HG02678 (cell line): Measurements from ENCODE around the gene WWTR1.

ENCODE experiments used
- ATAC-seq: cut with Tn5 transposase; IDR thresholded peaks from one replicate; pipeline ENCODE4 v1.9.1; 2021; ENCODE audit warnings: mild to moderate bottlenecking, moderate library complexity; ENCODE audit not compliant: unreplicated experiment

Gene WWTR1

GRCh38 chr3:149571381-149571780 lies 86.4 kb downstream of the WWTR1 start:
- ATAC-seq: no peak

DNA sequence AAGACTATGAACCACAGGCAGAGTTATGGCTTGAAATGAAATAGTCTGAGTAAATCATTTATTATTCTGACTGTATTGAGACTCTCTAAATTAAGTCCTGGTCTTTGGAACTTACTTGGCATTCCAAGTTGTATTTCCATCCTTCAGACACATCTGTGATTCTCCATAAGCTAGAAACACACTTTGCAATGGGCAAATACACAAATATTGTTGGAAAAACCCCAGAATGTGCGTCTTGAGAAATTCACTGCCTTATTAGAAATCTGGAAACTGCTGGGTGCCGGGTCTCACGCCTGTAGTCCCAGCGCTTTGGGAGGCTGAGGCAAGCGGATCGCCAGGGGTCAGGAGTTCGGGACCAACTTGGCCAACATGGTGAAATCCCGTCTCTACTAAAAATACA lies 87.8 kb downstream of the WWTR1 start:
- ATAC-seq: no peak

DNA sequence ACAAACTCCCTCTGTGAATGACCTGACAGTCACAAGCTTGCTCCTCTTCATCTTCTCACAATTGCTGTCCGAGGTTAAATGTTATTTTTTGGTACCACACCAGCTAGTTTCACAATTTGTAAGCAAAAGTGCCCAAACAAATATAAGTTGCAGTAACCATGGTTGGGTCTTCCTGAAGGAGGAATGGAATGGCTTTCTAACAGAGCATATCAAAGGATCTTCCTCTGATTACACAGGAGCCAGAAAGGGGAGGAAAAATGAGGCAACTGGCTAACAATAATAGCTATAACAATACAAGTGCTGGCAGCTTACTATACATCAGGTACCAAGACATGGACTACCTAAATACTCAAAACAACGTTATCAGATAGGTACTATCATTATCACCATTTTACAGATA lies 90.4 kb downstream of the WWTR1 start:
- no peak for ATAC-seq

DNA sequence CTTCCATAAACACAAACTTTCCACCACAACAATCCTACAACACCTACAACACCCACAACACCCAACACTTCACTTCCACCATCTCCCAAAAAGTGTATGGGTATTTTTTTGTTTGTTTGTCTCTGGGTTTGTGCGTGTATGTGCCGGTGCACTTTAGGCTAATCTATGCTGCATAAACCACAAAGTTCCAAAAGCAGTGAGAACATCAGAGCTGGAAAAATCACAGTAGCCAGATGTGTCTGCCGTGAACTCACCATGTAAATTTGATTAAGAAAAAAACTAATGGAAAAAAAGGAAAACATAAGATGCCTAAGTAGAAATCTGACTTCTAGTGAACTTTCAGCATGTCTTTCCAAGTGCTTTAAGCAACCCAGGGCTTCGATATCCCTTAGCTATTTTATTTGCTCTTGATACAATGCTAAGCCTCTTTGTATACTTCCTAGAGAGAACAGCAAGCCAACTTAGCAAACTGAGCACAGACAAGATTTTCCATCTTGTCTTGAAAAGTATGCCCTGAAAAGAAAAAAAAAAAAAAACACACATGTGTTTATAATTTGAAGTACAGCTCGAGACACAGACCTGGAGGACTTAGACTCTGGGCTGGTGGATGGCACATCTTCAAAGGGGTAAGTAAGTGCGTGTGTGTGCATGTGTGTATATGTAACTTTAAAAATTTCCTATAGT lies 91.4 kb downstream of the WWTR1 start:
- ATAC-seq: no peak

DNA sequence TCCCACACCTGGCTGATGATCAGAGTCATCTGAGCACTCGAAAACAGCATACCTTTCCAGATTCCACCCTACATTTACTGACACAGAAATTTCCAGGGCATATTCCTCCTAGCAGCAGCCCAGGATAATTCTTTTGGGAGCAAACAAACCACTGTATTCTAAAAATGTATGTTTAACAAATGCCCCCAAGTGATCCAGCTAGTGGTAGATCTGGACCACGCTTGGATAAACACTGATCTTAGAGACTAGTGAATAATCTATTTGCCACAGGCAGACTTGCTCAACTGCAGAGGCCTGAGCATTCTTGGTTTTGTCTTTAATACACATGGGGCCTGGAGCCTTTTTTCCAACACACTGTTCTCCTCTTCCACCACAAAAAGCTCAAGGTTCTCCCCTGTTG lies 93.7 kb downstream of the WWTR1 start:
- no peak for ATAC-seq

GRCh38 chr3:149563114-149563513 lies 94.7 kb downstream of the WWTR1 start:
- no peak for ATAC-seq

DNA sequence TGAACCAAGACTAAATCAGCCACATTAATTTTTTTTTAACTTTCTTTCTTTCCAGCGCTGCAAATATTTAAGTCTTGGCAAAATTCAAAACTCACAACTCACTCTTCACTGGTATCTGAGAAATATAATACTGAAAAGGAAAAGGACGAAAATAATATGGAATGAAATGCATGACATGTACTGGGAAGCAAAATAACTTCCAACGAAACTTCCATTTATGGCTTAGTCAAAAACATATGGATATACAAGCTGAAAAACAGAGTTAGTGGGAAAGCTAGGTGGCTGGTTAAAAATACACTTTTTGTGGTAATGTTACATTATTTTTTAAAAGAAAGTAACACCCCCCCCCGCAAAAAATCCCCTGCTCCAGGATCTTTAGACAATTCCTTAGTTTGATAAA lies 97.2 kb downstream of the WWTR1 start:
- ATAC-seq: no peak

DNA sequence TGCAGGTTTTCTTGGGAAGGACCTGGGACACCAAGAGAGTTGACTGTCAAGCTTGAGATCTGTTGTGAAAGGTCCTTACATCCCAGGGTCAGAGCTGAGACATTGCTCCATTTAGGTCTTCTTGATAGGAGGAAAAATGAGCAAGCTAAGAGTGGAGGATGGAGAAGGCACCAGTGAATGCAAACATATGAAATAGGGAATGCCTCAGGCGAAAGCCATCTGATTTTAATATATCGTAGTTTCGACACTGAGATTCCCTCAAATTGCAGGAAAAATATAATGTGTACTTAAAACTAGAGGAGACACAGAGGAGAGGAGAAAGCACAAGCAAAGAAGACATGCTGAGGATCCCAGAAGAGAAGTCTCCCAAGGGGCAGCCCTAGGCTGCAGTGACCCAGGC lies 97.8 kb downstream of the WWTR1 start:
- ATAC-seq: no peak

DNA sequence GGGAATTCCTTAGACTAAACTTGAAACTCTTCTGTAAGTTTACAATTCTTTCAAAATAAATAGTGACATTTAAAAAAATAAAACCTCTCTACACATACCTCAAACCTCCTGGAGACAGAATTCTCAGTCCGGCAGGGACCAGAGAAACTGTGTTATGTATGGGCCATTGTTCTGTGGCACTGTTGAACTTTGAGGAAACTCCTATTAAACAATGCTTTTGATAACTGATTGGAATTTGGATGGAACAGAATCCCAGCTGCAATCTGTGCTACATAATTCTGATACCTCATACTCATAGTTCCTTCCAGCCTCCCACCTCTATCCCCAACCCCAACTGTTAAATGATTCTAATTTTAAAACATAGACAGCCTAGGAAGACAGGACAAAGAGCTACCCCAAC lies 98.3 kb downstream of the WWTR1 start:
- no peak for ATAC-seq

DNA sequence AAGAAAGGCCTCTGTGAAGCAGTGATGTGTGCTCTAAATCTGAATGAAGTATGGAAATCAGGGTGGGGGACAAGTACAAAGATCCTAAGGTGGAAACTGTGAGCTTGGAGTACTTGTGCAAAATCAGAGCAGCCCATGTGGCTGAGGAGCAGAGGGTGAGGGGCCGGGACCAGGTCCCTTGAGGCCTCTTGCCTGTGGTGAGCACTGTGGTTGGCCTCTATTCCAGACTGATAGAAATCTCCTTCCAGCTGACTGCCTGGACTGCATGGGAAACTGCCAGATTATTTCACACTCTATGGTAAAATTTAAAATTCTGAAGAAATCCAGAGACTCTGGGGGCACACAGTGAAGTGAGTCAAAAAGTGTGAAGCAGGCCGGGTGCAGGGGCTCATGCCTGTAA lies 101.9 kb downstream of the WWTR1 start:
- ATAC-seq: no peak

DNA sequence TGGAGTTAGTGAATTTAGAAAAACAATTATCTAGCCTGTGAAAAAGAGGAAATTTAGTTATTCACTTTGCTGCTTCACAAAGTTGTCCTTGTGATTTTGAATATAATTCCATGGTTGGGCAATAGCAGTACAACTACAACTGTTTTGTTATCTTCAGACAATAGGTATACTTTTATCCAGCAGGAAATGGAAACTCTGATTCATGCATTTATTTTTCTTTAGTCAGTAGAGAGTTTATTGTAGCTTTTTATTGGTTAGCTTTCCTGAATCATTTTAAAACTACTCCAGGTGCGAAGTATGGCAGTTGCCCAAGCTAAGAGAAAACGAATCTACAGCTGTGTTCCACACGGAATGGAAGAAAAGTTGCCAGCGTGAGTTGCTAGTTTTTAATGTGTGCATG lies 103.0 kb downstream of the WWTR1 start:
- no peak for ATAC-seq

DNA sequence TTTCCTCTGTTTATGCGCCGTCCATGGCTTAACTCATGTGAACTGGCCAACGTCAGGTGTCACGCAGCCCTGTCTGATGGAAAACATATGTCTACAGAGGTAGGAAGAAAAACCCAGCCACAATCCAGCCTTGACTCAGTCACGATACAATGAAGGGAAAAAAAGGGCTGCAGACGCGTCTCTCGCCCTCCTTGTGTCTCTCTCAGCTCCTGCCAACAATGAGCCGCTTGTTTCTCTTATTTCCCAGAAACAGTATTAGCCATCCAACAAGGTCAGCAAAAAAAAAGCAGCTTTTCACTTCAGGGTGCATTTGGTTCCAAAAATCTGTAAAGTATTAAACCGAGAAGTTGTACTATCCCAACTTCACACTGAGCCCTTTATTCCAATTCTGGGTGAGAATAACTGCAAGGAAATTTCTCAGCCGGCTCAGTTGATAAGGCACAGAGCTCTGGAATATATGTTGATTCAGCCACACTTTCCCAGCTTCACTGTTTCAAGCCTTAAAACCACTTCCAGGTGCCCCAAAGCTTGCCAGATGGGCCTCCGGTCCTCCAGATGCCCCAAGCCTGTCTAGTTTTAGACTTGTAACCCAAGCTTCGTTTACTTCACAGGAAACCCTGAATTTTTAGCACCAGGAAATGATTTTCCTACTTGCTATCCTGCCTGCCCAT lies 103.9 kb downstream of the WWTR1 start:
- no peak for ATAC-seq

GRCh38 chr3:149552700-149553099 lies 105.1 kb downstream of the WWTR1 start:
- ATAC-seq: no peak

DNA sequence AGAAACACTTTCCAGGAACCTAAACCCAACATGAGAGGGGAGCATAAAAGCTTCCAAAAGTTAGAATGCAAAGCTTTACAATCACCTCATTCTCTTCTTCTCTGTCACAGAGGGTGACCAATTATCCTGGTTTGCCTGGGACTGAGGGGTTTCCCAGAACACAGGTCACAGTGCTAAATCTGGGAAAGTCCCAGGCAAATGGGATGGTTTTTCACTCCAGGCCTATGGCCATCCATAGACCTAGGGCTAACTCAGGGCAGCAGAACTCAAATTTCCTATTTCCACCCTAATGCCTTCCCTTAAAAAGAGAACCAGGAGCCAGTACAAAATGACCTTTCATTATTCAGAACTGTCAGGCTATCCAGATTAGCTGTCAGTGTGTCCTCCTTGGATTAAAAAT lies 106.3 kb downstream of the WWTR1 start:
- ATAC-seq: no peak

DNA sequence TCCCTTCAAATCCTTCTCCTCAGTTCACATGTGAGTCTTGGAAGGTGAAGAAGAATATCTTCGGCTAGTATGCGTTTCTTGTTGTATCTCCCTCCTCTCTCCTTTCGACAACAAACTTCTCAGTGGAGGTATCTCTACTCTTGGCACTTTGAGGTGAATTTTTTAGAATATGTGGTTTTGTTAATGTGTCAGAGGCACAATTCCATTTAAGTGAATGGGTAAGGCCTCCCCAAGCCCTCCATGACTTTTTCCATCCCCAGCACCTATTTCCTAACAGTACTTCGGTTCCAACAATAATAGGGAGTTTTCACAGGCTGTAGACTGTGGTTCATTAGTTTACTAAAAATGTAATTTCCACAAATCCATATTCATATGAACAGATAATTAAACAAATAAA lies 109.2 kb downstream of the WWTR1 start:
- ATAC-seq: no peak

DNA sequence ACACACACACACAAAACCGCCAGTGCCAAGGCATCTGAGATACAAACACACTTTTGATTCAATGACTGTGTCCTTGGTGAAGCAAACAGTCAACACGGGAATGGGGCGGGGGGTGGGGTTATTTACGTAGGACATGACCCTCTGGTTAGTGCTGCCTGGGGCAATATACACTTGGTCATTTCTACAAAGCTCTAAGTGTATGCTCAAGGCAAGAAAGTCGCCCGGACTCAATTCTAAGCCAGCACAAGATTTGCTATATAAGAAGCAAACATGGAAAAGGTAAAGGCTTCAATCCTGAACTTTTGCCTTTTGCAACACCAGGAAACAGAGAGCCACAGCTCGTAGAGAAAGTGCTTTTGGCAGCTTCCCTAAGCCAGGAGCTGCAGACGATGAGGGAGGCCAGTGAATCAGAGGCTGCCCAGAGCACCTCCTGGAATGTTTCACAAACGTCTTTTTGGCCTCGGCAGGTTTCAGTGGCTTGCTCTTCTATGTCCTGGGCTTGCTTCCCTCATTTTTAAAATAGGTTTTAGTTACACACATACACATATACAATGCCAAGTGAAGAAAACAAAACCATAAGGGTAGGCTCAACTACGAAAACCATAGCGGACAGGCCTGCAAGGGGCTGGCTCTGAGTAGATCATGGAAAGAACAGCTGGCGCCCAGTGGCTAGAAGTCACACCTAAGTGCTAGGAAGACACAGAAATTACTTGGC lies 109.7 kb downstream of the WWTR1 start:
- ATAC-seq: no peak

DNA sequence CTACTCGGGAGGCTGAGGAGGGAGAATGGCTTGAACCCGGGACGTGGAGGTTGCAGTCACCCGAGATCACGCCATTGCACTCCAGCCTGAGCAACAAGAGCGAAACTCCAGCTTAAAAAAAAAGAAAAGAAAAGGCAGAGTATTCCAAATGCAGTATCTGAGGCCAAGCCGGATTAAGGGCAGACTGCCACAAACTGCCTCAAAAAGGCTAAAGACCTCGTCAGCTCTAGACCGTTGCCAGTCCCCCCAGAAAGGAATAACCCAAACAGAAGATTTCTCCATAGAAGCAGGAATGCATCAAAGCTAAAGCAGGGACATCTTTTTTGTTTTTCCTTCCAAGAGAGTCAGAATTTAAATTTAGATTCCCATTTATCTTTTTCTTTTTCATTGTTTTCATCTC lies 110.4 kb downstream of the WWTR1 start:
- ATAC-seq: no peak

DNA sequence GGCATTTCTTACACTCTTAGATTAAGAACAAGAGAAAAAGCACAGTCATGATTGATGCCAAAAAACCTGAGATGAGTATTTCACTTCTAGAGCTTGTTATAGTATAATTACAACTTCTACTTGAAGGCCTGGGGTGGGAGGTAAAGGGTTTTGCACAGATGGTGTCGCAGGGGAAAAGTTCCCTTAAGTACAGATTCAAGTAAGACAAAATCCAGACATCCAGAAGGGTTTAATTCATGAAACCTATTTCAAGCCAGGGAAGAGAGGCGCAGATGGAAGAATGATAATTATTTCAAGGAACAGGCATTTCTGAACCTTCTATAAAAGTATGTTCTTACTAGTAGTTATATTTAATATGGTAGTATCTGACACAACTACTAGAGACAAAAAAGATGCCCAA lies 112.8 kb downstream of the WWTR1 start:
- ATAC-seq: no peak

DNA sequence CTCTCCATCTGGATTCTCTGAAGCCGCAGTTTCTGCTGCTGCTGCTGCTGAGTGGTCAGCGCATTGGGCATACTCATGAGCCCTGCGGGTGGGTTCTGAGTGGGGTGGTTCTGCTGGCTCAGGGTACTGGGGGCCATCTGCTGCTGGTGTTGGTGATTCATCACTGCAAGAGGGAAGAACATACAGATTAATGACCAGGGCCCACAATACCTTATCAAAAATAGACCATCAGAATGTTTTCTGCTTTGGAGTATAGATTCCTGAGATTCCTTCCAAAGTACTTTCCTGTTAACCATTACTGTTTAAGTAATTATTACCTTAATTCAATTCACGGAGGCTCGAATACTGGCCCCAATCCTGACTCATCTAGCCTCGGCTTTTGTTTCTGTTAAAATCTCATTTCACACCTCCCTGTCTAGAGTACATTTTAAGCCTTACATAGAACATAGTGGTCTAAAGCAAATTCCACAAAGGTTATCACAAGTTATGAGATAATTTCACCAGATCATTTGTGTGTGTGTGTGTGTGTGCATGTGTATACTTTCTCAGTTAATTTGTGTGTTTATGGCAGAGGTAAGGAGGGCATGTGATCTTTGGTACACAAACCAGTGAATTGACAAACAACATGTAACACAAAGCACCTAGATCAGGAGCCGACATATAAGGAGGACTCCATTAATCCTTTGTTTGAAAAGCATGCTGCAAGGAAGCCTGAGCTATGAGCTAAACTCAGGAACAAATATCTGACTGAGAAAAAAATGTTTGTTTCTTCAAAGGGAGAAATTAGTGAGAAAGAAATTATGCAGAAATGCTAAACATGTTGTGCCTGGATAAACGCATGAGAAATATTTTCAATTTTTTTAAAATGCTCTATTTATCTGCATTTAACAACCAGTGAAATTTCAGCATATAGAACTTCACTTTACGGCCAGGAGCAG lies 115.2 kb downstream of the WWTR1 start:
- no peak for ATAC-seq

GRCh38 chr3:149541091-149541491 lies 116.7 kb downstream of the WWTR1 start:
- ATAC-seq: no peak

DNA sequence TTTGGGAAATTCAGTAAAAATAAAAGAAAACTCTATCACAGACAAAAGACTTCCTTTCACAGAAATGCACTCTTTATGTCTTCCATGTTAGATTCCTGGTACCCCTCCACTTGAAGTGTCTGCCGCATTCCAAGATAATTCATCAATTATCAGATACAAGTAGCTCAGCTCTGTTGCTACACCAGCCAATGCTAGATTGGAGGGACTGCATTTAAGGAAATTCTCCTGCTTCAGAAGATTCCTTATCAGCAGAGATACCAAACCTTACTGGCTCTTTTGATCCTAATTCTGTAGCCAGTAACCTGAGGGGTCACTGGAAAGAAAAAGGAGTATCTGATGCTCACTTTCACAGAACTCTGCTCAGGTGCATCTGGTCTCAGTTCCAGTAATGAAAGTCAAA lies 119.5 kb downstream of the WWTR1 start:
- no peak for ATAC-seq
